ENCODE measurements around the gene SYNGR2. TPM values are rescaled to one million over a fixed set of nuclear protein-coding genes. Genes with fewer than 3 reads are reported as not detected.
"Not testable (repeated sequence)": the region's sequence is repeated elsewhere in the genome, so short reads cannot be mapped to it uniquely, and the experiment has no call there.

The SYNGR2 gene
- polyA plus RNA-seq, 1 experiment = 135 TPM

GRCh38 chr17:78137392-78138203, 30.8 kb upstream of the SYNGR2 start:
- Histone ChIP-seq H3K36me3 (ENCODE audit: control insufficient read depth, insufficient read depth, low read length) (no peaks in the 10 kb centered on the region), H3K27me3 (ENCODE audit: control insufficient read depth, insufficient read depth, low read length) (peaks cover 4% of the 10 kb centered on the region), H3K4me3 (ENCODE audit: low read depth, low read length) (no peak overlapping the region)
- ChIA-PET CTCF (interaction anchor here (1.8 kb wide), 1 partner anchor 7 kb away, joined by 6 read pairs; the partner anchor contains the start of gene TMC8), POLR2A (no interaction called here)
- TF ChIP-seq CTCF (IDR thresholded peaks at IDR 0.05; ENCODE audit: insufficient read depth, low read depth, low read length) = 0 out of 2 replicates have a peak, but pooled peaks have one; percentile 33
- no peak for DNase-seq (ENCODE audit: low read depth)

DNA sequence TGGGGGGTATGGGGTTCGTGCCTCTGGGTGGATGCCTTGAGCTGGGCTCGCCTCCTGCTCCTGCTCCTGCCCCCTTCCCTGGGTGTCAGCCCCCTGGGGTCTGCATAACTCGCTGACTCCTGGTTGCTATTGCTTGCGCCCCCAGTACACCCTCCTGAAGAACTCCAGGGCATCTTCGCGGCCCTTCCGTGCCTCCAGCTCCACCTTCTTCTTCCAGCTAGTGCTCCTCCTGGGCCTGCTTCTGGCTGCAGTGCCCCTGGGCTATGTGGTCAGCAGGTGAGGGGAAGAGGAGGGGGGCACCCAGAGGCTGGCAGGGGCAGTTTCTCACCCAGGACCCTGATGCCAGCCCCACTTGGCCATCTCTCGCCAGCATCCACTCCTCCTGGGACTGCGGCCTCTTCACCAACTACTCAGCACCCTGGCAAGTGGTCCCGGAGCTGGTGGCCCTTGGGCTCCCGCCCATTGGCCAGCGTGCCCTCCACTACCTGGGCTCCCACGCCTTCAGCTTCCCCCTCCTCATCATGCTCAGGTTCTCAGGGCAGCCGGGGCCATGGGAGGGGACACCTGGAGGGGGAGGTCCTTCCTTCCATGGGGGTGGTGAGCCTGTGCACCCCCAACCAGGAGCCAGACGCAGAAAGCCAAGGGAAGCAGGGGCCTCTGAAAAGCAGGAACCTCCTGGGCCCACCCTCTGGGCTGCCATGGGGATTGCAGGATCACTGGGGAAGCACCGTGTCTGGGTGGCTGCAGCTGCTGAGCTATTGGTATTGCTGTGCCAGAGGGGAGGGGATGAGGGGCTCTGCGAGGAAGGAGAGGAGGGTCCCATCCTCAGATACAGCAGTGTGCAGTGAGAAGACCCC, 29.9 kb upstream of the SYNGR2 start:
- no peak for TF ChIP-seq CTCF (IDR thresholded peaks at IDR 0.05; ENCODE audit: insufficient read depth, low read depth, low read length)
- ChIA-PET POLR2A (no interaction called here), CTCF (interaction anchor here (1.1 to 1.8 kb wide), 3 partner anchors 8 to 38 kb away, joined by 3 to 6 read pairs (median 4); partner anchors contain the start of gene TMC8)
- H3K27me3 ChIP-seq (ENCODE audit: control insufficient read depth, insufficient read depth, low read length) = no peaks in the 10 kb centered on the region; the same call in 1 of the 2 replicates
- DNase-seq (ENCODE audit: low read depth) = no peak
- no peak overlapping the region for H3K4me3 ChIP-seq (ENCODE audit: low read depth, low read length)
- H3K36me3 ChIP-seq (ENCODE audit: control insufficient read depth, insufficient read depth, low read length) = no peaks in the 10 kb centered on the region

DNA sequence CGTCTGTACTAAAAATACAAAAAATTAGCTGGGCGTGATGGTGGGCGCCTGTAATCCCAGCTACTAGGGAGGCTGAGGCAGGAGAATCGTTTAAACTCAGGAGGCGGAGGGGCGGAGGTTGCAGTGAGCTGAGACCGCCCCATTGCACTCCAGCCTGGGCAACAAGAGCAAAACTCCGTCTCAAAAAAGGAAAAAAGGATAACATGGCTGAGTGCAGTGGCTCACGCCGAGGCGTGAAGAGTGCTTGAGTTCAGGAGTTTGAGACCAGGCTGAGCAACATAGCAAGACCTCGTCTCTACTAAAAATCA, 28.6 kb upstream of the SYNGR2 start:
- DNase-seq (ENCODE audit: low read depth); H3K27me3 ChIP-seq (ENCODE audit: control insufficient read depth, insufficient read depth, low read length); POLR2A ChIA-PET; H3K36me3 ChIP-seq (ENCODE audit: control insufficient read depth, insufficient read depth, low read length); H3K4me3 ChIP-seq (ENCODE audit: low read depth, low read length): not testable (repeated sequence)
- CTCF ChIA-PET = interaction anchor here (0.8 to 1.5 kb wide), 3 partner anchors 27 to 597 kb away, joined by 3 to 5 read pairs (median 3); no protein-coding TSS in a partner anchor

- ChIA-PET CTCF (interaction anchor here (0.6 to 1.5 kb wide), 4 partner anchors 28 to 1763 kb away, joined by 3 to 5 read pairs (median 4); no protein-coding TSS in a partner anchor), POLR2A (no interaction called here)
- no peak for DNase-seq (ENCODE audit: low read depth)
- no peaks in the 10 kb centered on the region for H3K27me3 ChIP-seq (ENCODE audit: control insufficient read depth, insufficient read depth, low read length)
- no peak for TF ChIP-seq CTCF (IDR thresholded peaks at IDR 0.05; ENCODE audit: insufficient read depth, low read depth, low read length)
- no peaks in the 10 kb centered on the region for H3K36me3 ChIP-seq (ENCODE audit: control insufficient read depth, insufficient read depth, low read length)
- no peak overlapping the region for H3K4me3 ChIP-seq (ENCODE audit: low read depth, low read length)
Measured at GRCh38 chr17:78140169-78141051, 28.0 kb upstream of the SYNGR2 start.

- Histone ChIP-seq H3K27me3 (ENCODE audit: control insufficient read depth, insufficient read depth, low read length) (no peaks in the 10 kb centered on the region), H3K4me3 (ENCODE audit: low read depth, low read length) (no peak overlapping the region), H3K36me3 (ENCODE audit: control insufficient read depth, insufficient read depth, low read length) (no peaks in the 10 kb centered on the region)
- CTCF ChIA-PET = interaction anchor here (0.7 kb wide), 1 partner anchor 29 kb away, joined by 3 read pairs; no protein-coding TSS in a partner anchor
- no peak for DNase-seq (ENCODE audit: low read depth)
- no peak for TF ChIP-seq CTCF (IDR thresholded peaks at IDR 0.05; ENCODE audit: insufficient read depth, low read depth, low read length)
- POLR2A ChIA-PET = no interaction called here
Measured at GRCh38 chr17:78141437-78142118, 26.8 kb upstream of the SYNGR2 start.

Data from BJ (cell line).